Esophagus squamous epithelium (tissue), 4 donors: ENCODE measurements around the gene GTPBP3.

ENCODE experiments used
- POLR2A ChIP-seq, 4 donors: fragments of 450-650 bp; IDR thresholded peaks; one replicate each; pipeline ENCODE4 v1.6.1; 2017; ENCODE audit warnings: antibody characterized with exemption in 4 of 4, mild to moderate bottlenecking in 4 of 4, moderate library complexity in 3 of 4
- TF ChIP-seq, protein P1 (sequence below), 6 experiments: fragments of 450-650 bp in 4 of 6; fragments of 200-600 bp in 2 of 6; sonication (generic) in 2 of 6; IDR thresholded peaks; one replicate each; pipeline ENCODE4 v1.5.1; 2016 to 2019; ENCODE audit warnings: antibody characterized with exemption in 6 of 6, mild to moderate bottlenecking in 4 of 6, moderate library complexity in 4 of 6

DNA sequence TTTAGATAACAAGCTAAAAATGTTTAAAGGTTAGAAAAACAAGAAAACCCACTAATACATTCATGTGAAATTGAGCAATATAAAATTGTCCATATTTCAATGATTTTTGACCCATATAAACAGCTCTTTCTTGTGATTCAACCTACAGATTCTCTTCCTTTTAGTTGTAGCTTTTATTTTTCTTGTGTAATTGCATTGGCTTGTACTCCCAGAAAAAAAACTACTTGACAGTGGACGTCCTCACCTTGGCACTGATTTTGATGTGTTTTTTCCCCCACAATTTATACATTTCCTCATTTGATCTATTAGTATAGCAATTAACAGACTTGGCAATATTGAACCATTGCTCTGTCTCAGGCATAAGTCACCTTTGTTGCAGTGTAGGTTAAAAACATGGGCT, 51.9 kb downstream of the GTPBP3 start:
- TF ChIP-seq, protein P1, sequence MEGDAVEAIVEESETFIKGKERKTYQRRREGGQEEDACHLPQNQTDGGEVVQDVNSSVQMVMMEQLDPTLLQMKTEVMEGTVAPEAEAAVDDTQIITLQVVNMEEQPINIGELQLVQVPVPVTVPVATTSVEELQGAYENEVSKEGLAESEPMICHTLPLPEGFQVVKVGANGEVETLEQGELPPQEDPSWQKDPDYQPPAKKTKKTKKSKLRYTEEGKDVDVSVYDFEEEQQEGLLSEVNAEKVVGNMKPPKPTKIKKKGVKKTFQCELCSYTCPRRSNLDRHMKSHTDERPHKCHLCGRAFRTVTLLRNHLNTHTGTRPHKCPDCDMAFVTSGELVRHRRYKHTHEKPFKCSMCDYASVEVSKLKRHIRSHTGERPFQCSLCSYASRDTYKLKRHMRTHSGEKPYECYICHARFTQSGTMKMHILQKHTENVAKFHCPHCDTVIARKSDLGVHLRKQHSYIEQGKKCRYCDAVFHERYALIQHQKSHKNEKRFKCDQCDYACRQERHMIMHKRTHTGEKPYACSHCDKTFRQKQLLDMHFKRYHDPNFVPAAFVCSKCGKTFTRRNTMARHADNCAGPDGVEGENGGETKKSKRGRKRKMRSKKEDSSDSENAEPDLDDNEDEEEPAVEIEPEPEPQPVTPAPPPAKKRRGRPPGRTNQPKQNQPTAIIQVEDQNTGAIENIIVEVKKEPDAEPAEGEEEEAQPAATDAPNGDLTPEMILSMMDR (IDR thresholded peaks at IDR 0.05) = no peak
- no peak for TF ChIP-seq POLR2A (IDR thresholded peaks at IDR 0.05)
